ENCODE data around the gene DGKQ.

DNA sequence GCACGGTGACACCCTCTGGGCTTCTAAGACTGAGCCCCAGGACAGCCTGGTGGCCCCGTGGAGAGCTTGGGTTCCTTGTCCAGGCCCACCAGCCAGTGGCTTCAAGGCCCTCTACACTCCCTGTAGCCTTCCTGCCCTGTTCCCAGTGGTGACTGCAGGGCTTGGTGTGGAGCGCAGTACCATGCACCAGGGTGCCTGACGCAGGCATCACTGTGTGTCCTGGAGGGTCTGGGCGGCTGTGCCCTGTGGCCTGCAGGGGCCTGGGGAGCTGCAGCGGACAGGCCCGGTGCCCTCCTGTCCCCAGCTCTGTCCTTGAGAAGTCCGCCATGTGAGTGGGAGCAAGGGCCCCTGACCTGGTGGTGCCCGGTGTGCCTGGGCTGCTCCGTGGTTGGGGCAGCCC is 42.4 kb upstream of the DGKQ start:
- TF ChIP-seq EZH2 (IDR thresholded peaks at IDR 0.05) (no peak), YY1 (IDR thresholded peaks at IDR 0.05; ENCODE audit: extremely low read depth, insufficient replicate concordance, low read depth, low read length) (no peak), ZNF274 (IDR thresholded peaks at IDR 0.05; ENCODE audit: low read depth, low read length) (no peak)
- TF ChIP-seq, protein P1, sequence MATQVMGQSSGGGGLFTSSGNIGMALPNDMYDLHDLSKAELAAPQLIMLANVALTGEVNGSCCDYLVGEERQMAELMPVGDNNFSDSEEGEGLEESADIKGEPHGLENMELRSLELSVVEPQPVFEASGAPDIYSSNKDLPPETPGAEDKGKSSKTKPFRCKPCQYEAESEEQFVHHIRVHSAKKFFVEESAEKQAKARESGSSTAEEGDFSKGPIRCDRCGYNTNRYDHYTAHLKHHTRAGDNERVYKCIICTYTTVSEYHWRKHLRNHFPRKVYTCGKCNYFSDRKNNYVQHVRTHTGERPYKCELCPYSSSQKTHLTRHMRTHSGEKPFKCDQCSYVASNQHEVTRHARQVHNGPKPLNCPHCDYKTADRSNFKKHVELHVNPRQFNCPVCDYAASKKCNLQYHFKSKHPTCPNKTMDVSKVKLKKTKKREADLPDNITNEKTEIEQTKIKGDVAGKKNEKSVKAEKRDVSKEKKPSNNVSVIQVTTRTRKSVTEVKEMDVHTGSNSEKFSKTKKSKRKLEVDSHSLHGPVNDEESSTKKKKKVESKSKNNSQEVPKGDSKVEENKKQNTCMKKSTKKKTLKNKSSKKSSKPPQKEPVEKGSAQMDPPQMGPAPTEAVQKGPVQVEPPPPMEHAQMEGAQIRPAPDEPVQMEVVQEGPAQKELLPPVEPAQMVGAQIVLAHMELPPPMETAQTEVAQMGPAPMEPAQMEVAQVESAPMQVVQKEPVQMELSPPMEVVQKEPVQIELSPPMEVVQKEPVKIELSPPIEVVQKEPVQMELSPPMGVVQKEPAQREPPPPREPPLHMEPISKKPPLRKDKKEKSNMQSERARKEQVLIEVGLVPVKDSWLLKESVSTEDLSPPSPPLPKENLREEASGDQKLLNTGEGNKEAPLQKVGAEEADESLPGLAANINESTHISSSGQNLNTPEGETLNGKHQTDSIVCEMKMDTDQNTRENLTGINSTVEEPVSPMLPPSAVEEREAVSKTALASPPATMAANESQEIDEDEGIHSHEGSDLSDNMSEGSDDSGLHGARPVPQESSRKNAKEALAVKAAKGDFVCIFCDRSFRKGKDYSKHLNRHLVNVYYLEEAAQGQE (IDR thresholded peaks at IDR 0.05; ENCODE audit: low read depth), result no peak
- TF ChIP-seq, protein P2, sequence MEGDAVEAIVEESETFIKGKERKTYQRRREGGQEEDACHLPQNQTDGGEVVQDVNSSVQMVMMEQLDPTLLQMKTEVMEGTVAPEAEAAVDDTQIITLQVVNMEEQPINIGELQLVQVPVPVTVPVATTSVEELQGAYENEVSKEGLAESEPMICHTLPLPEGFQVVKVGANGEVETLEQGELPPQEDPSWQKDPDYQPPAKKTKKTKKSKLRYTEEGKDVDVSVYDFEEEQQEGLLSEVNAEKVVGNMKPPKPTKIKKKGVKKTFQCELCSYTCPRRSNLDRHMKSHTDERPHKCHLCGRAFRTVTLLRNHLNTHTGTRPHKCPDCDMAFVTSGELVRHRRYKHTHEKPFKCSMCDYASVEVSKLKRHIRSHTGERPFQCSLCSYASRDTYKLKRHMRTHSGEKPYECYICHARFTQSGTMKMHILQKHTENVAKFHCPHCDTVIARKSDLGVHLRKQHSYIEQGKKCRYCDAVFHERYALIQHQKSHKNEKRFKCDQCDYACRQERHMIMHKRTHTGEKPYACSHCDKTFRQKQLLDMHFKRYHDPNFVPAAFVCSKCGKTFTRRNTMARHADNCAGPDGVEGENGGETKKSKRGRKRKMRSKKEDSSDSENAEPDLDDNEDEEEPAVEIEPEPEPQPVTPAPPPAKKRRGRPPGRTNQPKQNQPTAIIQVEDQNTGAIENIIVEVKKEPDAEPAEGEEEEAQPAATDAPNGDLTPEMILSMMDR (IDR thresholded peaks at IDR 0.05 in 2 of 3, conservative IDR thresholded peaks at IDR 0.05 in 1 of 3; ENCODE audit: borderline replicate concordance in 1 of 3, insufficient read depth in 1 of 3, low read depth in 2 of 3, low read length in 2 of 3), result no peak
- TF ChIP-seq, protein P3, sequence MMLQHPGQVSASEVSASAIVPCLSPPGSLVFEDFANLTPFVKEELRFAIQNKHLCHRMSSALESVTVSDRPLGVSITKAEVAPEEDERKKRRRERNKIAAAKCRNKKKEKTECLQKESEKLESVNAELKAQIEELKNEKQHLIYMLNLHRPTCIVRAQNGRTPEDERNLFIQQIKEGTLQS (IDR thresholded peaks at IDR 0.05), result no peak
